ENCODE measurements around the gene AKR7A2.
"Not testable (repeated sequence)": the region's sequence is repeated elsewhere in the genome, so short reads cannot be mapped to it uniquely, and the experiment has no call there.

AKR7A2 gene

GRCh38 chr1:19272064-19272463, 39.9 kb downstream of the AKR7A2 start:
- TF ChIP-seq CTCF (IDR thresholded peaks at IDR 0.05; ENCODE audit: low read depth, low read length, missing control alignments): no peak
- no peak overlapping the region for H3K4me3 ChIP-seq (ENCODE audit: low read depth, low read length)
- DNase-seq (ENCODE audit: low read depth): no peak

GRCh38 chr1:19270343-19270730, 41.6 kb downstream of the AKR7A2 start:
- DNase-seq (ENCODE audit: low read depth); H3K4me3 ChIP-seq (ENCODE audit: low read depth, low read length): not testable (repeated sequence)

GRCh38 chr1:19269427-19270342, 42.3 kb downstream of the AKR7A2 start:
- not testable (repeated sequence) for H3K4me3 ChIP-seq (ENCODE audit: low read depth, low read length); DNase-seq (ENCODE audit: low read depth)
- TF ChIP-seq CTCF (IDR thresholded peaks at IDR 0.05; ENCODE audit: low read depth, low read length, missing control alignments): peak; percentile 31

- DNase-seq (ENCODE audit: low read depth): no peak
- H3K4me3 ChIP-seq (ENCODE audit: low read depth, low read length): no peak overlapping the region
- TF ChIP-seq CTCF (IDR thresholded peaks at IDR 0.05; ENCODE audit: low read depth, low read length, missing control alignments): no peak
Measured at GRCh38 chr1:19268445-19268844, 43.5 kb downstream of the AKR7A2 start.

- DNase-seq (ENCODE audit: low read depth): no peak
- H3K4me3 ChIP-seq (ENCODE audit: low read depth, low read length): no peak overlapping the region
- TF ChIP-seq CTCF (IDR thresholded peaks at IDR 0.05; ENCODE audit: low read depth, low read length, missing control alignments): no peak
Measured at GRCh38 chr1:19262744-19263143, 49.2 kb downstream of the AKR7A2 start.

GRCh38 chr1:19262047-19262446, 49.9 kb downstream of the AKR7A2 start:
- DNase-seq (ENCODE audit: low read depth): no peak
- no peak for TF ChIP-seq CTCF (IDR thresholded peaks at IDR 0.05; ENCODE audit: low read depth, low read length, missing control alignments)
- no peak overlapping the region for H3K4me3 ChIP-seq (ENCODE audit: low read depth, low read length)

GRCh38 chr1:19260211-19261138, 51.5 kb downstream of the AKR7A2 start:
- no peak for DNase-seq (ENCODE audit: low read depth)
- H3K4me3 ChIP-seq (ENCODE audit: low read depth, low read length): no peak overlapping the region
- TF ChIP-seq CTCF (IDR thresholded peaks at IDR 0.05; ENCODE audit: low read depth, low read length, missing control alignments): no peak
